ENCODE measurements around the gene GANAB. TPM values are rescaled to one million over a fixed set of nuclear protein-coding genes. Genes with fewer than 3 reads are reported as not detected.
"Not testable (repeated sequence)": the region's sequence is repeated elsewhere in the genome, so short reads cannot be mapped to it uniquely, and the experiment has no call there.

The GANAB gene
- total RNA-seq, 1 donor from 2014 or later = 285 TPM

- intact Hi-C loops (cut with micrococcal nuclease) = no loop called here
Measured at GRCh38 chr11:62632492-62632891, 13.9 kb downstream of the GANAB start.

GRCh38 chr11:62627713-62628112 lies 18.7 kb downstream of the GANAB start:
- intact Hi-C loops (cut with micrococcal nuclease) = no loop called here

- intact Hi-C loops (cut with micrococcal nuclease) = loop anchor here (1.0 kb wide), 9 partner anchors 9 to 87 kb away; partner anchors contain the start of genes C11orf98, CSKMT, GANAB and INTS5
Measured at GRCh38 chr11:62622476-62623089, 23.8 kb downstream of the GANAB start.

- intact Hi-C loops (cut with micrococcal nuclease) = loop anchor here (1.0 kb wide), 9 partner anchors 9 to 87 kb away; partner anchors contain the start of genes C11orf98, CSKMT, GANAB and INTS5
Measured at GRCh38 chr11:62621567-62622470, 24.6 kb downstream of the GANAB start, which contains the start of gene B3GAT3. TSS of gene B3GAT3 (minus strand) at chr11:62621986. CDS start at chr11:62621947, 39 bp downstream.

- intact Hi-C loops (cut with micrococcal nuclease) = no loop called here
Measured at GRCh38 chr11:62621027-62621566, 25.3 kb downstream of the GANAB start.

- intact Hi-C loops (cut with micrococcal nuclease) = not testable (repeated sequence)
Measured at GRCh38 chr11:62616957-62617356, 29.5 kb downstream of the GANAB start.

DNA sequence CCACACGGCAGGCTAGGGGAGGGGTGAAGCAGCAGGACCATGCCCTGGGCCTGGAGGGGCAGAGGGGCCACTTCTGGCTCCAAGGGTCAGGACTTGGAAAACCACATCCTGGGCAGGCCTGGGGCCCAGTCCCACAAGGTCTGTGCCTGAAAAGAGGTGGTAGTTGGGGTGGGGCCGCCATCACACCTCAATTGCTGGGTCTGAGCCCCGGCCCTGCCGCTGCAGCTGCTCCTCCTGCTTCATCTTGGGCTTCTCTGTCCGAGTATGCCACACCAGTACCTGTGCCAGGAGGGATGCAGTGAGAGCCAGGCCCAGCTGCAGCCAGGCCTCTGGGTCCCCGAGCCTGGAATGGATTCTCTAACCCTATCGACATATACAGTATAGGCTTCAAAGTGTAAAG lies 30.9 kb downstream of the GANAB start:
- intact Hi-C loops (cut with micrococcal nuclease) = no loop called here

- intact Hi-C loops (cut with micrococcal nuclease) = loop anchor here (5.0 kb wide), 1 partner anchor 158 kb away; the partner anchor contains the start of gene TAF6L
Measured at GRCh38 chr11:62614275-62614674, 32.1 kb downstream of the GANAB start.

DNA sequence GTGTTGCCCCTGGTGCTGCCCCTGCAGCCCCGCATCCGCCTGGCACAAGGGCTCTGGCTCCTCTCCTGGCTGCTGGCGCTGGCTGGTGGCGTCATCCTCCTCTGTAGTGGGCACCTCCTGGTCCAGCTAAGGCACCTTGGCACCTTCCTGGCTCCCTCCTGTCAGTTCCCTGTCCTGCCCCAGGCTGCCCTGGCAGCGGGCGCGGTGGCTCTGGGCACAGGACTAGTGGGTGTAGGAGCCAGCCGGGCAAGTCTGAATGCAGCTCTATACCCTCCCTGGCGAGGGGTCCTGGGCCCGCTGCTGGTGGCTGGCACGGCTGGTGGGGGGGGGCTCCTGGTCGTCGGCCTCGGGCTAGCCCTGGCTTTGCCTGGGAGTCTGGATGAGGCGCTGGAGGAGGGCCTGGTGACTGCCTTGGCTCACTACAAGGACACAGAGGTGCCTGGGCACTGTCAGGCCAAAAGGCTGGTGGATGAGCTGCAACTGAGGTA lies 33.1 kb downstream of the GANAB start:
- intact Hi-C loops (cut with micrococcal nuclease) = loop anchor here (1.0 to 5.0 kb wide), 4 partner anchors 9 to 159 kb away; partner anchors contain the start of genes C11orf98, CSKMT and TAF6L

DNA sequence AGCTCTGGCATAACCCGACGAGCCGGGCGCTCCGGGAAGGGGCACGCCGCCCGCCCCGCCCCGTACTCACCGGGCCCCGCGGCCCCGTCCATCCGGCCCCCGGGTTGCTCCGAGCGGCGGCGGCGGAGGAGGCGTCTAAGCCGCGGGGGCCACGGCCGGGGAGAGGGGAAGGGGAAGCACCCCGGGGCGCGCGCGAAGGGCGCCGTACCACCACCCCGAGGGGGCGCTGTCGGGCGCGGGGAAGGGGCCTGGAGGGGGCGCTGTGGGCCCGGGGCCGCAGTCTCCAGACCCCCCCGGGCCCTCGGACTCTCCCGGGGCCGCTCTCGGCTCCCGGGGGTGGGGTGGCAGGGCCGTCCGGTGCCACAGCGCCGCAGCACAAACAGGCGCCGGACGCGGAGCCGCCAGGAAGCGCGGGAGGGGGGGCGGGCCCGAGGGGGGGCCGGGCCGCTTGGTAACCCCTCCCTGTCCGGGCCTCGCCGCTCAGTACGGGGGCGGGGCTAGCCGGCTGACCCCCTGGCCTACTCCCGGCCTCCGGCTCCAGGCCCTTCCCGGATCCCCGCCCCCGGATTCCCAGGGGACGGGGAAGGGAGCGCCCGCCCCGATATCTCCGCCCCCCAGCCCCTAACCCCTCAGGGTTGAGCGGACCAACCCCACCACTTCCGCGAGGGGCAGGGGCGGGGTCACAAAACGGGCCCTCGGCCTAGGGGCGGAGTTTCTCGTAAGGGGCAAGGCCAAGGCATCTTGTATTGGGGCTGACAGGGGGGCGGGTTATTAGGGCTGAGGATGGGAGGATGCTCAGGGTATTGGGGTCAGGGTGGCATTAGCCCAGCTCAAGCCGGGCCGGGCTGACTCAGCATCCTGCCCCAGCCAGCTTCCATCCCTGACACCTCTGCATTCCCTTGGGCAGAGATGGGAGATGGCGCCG lies 33.8 kb downstream of the GANAB start, which contains the start of the genes EML3 and ROM1:
TSS of gene EML3 (minus strand) at position 410 of the 925 bp plus-strand sequence. CDS start at position 92, 318 bp downstream.
TSS of gene ROM1 (plus strand) at position 892 of the 925 bp plus-strand sequence. CDS start at position 917, 25 bp downstream.
- intact Hi-C loops (cut with micrococcal nuclease) = loop anchor here (1.0 to 5.0 kb wide), 9 partner anchors 10 to 160 kb away; partner anchors contain the start of genes C11orf98, CSKMT, GANAB and MTA2

DNA sequence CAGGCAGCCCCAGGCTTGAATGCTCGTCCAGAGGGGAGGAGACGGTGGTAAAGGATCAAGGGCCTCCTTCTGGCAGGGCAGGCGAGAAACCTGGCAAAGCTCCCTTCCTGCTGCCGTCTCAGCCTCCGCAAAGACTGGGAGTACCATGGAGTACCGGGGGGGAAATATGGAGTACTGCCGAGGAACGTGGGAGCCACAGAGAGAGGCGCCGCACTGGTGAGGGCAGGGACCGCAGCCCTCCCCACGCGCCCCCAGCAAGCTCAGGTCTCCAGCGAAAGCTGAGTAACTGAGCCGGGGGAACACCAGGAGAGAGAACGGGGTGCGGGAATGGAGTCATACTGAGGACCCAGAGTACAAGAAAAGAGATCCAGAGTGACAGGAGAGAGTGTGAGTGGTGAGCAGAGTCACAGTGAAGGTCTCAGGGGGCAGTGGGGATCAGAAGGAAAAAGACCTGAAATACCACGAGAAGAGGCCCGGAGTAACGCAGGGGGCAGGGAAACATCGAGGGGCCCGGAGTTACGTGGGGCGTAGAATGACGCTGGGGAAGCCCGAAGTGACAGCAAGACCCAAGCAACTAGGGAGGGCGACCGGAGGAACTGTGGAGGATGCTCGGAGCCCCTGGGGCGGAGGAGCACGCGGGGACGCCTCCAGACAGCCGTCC lies 34.6 kb downstream of the GANAB start:
- intact Hi-C loops (cut with micrococcal nuclease) = loop anchor here (1.0 to 5.0 kb wide), 7 partner anchors 11 to 160 kb away; partner anchors contain the start of genes C11orf98, CSKMT, GANAB and MTA2

DNA sequence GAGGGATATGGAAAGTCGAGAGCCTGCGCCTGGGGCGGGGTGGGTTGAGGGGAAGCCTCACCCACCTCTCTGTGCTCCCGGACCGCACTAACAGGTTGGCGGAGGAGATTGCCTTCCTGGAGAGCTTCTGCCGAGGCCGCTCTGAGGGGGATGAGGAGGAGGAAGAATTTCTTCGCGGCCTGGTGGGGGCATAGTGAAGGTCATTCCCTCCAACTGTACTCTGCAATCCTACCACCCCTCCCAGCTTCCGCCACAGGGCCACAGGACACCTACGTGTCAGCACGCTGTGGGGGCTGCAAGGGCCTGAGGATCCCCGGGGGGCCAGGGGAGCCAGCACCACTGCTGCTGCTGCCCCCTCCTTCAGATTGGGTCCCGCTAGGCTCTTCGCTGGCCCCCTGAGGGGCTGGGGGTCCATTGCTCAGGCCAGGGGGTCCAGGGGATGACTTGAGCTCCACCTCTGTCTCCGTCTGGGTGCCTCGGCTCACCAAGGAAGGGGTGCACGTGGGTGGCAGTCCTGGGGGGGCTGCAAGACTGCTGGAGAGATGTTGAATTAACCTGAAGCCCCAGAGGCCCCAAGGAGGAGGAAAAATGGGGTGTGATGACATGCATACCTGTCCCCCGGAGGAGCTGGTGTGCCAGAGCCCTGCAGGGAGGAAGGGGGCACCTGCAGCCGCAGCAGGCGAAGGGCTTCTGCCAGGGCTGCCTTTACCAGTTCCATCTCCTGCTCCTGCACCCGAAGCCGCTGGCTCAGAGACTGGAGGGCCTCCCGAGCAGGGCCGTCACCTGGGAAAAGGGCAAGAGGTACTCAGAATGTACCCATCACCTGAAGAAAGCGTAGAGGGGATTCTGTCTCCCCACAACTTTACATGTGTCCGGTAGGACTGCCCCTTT lies 35.4 kb downstream of the GANAB start:
- intact Hi-C loops (cut with micrococcal nuclease) = loop anchor here (5.0 kb wide), 1 partner anchor 161 kb away; the partner anchor contains the start of gene TAF6L

DNA sequence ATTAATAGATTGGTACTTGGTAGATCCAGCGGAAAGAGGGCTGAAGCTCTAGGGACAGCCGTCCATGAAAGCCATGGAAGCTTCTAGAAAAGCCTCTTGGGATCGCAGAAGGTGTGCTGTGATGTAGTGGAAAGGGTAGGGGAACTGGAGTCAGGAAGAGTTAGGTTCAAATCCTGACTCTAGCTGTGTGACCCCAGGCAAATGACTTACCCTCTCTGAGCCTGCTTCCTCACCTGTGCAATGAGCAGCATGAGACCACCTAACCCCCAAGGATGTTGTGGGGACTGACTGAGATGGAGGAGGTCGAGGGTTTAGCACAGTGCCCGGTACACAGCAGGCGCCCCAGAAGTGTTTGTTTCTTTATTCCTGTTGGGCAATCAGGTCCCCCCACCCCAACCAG lies 36.0 kb downstream of the GANAB start:
- intact Hi-C loops (cut with micrococcal nuclease) = loop anchor here (5.0 kb wide), 1 partner anchor 162 kb away; the partner anchor contains the start of gene TAF6L

DNA sequence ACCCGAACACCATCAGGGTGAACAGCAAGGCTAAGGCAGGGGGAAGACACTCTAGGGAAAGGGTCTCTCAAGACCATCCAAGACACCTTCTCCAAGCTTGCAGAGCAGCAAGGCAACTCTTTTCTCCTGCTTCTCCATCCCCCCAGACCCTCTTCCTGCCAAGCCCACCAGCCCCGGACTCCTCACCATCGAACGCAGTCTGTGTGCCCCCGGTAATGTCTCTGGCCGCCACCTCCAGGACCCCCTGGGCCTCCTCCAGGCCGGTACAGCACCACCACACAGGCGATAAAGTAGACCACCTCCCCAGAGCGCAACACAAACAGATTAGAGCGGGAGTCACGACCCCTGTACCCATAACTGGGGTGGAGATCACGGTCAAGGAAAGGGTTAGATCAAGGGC lies 37.6 kb downstream of the GANAB start:
- intact Hi-C loops (cut with micrococcal nuclease) = no loop called here

GRCh38 chr11:62607714-62608113 lies 38.7 kb downstream of the GANAB start:
- intact Hi-C loops (cut with micrococcal nuclease) = no loop called here

DNA sequence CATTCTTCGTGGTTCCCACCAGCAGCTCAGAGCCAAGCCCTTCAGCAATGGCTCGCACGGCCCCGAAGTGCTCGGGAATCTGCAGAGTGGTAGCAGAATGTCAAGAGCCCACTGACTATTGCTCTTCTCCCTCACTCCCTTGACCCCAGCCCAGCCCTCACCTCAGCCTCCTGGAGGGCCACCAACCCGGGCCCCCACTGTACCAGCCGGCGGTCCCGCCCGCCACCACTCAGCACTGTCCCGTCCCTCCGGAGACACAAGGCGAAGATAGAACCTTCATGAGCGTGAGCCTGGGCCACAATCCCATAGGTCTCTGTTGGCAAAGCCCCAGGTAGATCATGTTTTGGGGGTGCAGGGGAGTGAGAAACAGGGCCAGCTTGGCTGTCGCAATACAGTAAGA lies 40.5 kb downstream of the GANAB start:
- intact Hi-C loops (cut with micrococcal nuclease) = no loop called here

DNA sequence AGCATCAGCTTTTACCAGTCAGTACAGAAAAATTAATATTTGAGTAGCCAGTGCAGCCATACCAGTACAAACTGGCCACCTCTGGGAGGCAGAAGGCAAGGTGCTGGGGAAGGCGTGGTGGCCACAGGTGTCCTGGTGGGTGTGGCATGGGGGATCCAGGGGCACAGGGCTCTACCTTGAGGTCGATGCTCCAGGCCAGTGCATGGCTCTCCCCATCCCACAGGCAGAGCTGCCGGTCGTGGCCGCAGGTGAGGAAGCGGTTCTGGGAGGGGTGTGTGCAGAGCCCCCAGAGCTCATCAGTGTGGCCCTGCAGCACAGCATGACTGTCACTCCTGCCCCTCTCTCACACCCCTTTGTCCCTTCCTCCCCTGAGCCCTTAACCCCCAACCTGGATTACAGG lies 40.9 kb downstream of the GANAB start:
- intact Hi-C loops (cut with micrococcal nuclease) = no loop called here

DNA sequence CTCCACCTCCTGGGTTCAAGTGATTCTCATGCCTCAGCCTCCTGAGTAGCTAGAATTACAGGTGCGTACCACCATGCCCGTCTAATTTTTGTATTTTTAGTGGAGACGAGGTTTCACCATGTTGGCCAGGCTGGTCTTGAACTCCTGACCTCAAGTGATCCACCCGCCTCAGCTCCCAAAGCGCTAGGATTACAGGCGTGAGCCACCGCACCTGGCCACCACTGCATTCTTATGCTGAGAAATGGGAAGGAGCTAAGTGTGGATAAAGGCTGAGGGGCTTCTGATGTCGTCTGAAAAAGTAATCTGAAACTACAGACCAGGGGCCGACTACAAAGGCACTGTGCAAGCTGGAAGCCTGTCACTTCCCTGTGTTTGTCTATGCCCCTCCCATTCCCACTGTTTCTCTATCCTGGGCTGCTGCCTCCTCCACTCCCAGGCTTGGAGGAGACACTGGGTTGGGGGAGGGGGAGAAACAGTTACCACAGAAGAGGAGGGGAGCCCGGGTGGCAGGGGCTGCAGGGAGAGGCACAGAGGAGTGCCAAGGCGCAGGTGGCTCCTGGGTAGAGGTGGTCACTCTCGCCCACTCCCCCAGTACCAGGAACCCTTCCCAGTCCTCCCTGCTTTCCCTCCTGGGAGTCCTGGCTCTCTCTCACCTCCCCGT lies 41.8 kb downstream of the GANAB start:
- intact Hi-C loops (cut with micrococcal nuclease) = no loop called here
